H1 (cell line): Measurements from ENCODE around the gene EPB42. TPM values are rescaled to one million over a fixed set of nuclear protein-coding genes. Genes with fewer than 3 reads are reported as not detected.

ENCODE experiments used
- CTCF ChIA-PET: fragments of 300-600 bp; sonication (Branson Sonifier 250); formaldehyde crosslinking; loops from one replicate; lab custom pipeline; 2021; ENCODE audit not compliant: partially characterized antibody; lab: Charles Lee
- POLR2A ChIA-PET: fragments of 300-600 bp; sonication (Branson Sonifier 250); formaldehyde crosslinking; loops from one replicate; lab custom pipeline; 2021; ENCODE audit warnings: inconsistent platforms; ENCODE audit not compliant: partially characterized antibody; lab: Charles Lee
- DNase-seq, 2 experiments: peaks; one replicate each; pipeline versions ENCODE4 v3.0.0 to v3.0.0-alpha.2; 2010 to 2022; ENCODE audit warnings: low spot score in 2 of 2, low read depth in 1 of 2, mixed read lengths in 1 of 2
- FAIRE-seq: peaks from 2 replicates; lab custom pipeline; 2011; peaks lifted over from hg19 to GRCh38; lab: Jason Lieb, UNC
- H2AFZ ChIP-seq: 2 replicates; pipeline ENCODE4 v1.8.1; 2012; ENCODE audit warnings: low read length, inconsistent platforms
- H2AK5ac ChIP-seq: 2 replicates; pipeline ENCODE4 v1.6.1; 2013; ENCODE audit warnings: low read depth, low read length
- H2BK120ac ChIP-seq: replicated peaks from 2 replicates; pipeline ENCODE3; 2013; ENCODE audit warnings: low read depth, low read length, inconsistent platforms
- H2BK12ac ChIP-seq: 2 replicates; pipeline ENCODE4 v1.6.1; 2013; ENCODE audit warnings: low read depth, low read length
- H2BK15ac ChIP-seq: 2 replicates; pipeline ENCODE4 v1.6.1; 2013; ENCODE audit warnings: low read length
- H2BK20ac ChIP-seq: 2 replicates; pipeline ENCODE4 v1.6.1; 2013; ENCODE audit warnings: low read length
- H2BK5ac ChIP-seq: 2 replicates; pipeline ENCODE4 v1.6.1; 2013; ENCODE audit warnings: low read depth, low read length
- H3K14ac ChIP-seq: 2 replicates; pipeline ENCODE4 v1.6.1; 2013; ENCODE audit warnings: inconsistent platforms; ENCODE audit not compliant: insufficient read length
- H3K18ac ChIP-seq: 2 replicates; pipeline ENCODE4 v1.6.1; 2013; ENCODE audit warnings: low read length; ENCODE audit errors: extremely low read depth
- H3K23ac ChIP-seq: 2 replicates; pipeline ENCODE4 v1.6.1; 2013; ENCODE audit warnings: inconsistent platforms; ENCODE audit not compliant: insufficient read length
- H3K23me2 ChIP-seq: 2 replicates; pipeline ENCODE4 v1.6.1; 2013; ENCODE audit warnings: low read depth, low read length
- H3K27ac ChIP-seq: 2 replicates; pipeline ENCODE4 v1.6.1; 2011; ENCODE audit warnings: low read depth, low read length, inconsistent platforms
- H3K27me3 ChIP-seq, 4 experiments: replicated peaks in 1 of 4; 1 replicate in 1 of 4; 2 replicates in 3 of 4; pipeline versions ENCODE4 v1.6.1 to v1.8.1; 2011 to 2013; ENCODE audit warnings: low read length in 3 of 4, mild to moderate bottlenecking in 3 of 4, inconsistent platforms in 2 of 4, mixed read lengths in 2 of 4, moderate library complexity in 1 of 4; ENCODE audit not compliant: control insufficient read depth in 3 of 4, insufficient read depth in 3 of 4; ENCODE audit errors: extremely low read depth in 1 of 4
- H3K36me3 ChIP-seq, 4 experiments: 2 replicates each; pipeline versions ENCODE4 v1.6.1 to v1.8.1; 2011 to 2013; ENCODE audit warnings: mild to moderate bottlenecking in 4 of 4, low read length in 3 of 4, moderate library complexity in 2 of 4, control low read depth in 1 of 4, inconsistent platforms in 1 of 4; ENCODE audit not compliant: insufficient read depth in 4 of 4, control insufficient read depth in 2 of 4
- H3K4ac ChIP-seq: replicated peaks from 2 replicates; pipeline ENCODE3; 2013; ENCODE audit warnings: low read length, low read depth, mixed read lengths, inconsistent platforms; ENCODE audit not compliant: insufficient read length
- H3K4me1 ChIP-seq, 4 experiments: replicated peaks in 1 of 4; 1 replicate in 1 of 4; 2 replicates in 3 of 4; pipeline versions ENCODE4 v1.6.1 to v1.8.1; 2011 to 2013; ENCODE audit warnings: low read length in 3 of 4, inconsistent platforms in 2 of 4, mixed read lengths in 1 of 4; ENCODE audit not compliant: insufficient read depth in 4 of 4, control insufficient read depth in 3 of 4
- H3K4me2 ChIP-seq, 2 experiments: 2 replicates each; pipeline versions ENCODE4 v1.6.1 to v1.8.1; 2011 to 2013; ENCODE audit warnings: low read depth in 2 of 2, low read length in 2 of 2, control low read depth in 1 of 2, inconsistent platforms in 1 of 2, mild to moderate bottlenecking in 1 of 2; ENCODE audit not compliant: insufficient read depth in 1 of 2
- H3K4me3 ChIP-seq, 4 experiments: fragments of 200-600, 300-600 bp in 1 of 4; sonication (generic), shearing (Covaris generic), sonication (Bioruptor Twin) in 1 of 4; 2 replicates each; pipeline versions ENCODE4 v1.5.1 to v1.8.1; 2011 to 2016; ENCODE audit warnings: low read length in 4 of 4, low read depth in 3 of 4, control low read depth in 2 of 4, inconsistent platforms in 2 of 4, mild to moderate bottlenecking in 2 of 4, mixed read lengths in 1 of 4, moderate library complexity in 1 of 4; ENCODE audit not compliant: insufficient read depth in 2 of 4; ENCODE audit errors: extremely low read depth in 1 of 4
- H3K56ac ChIP-seq: replicated peaks from 2 replicates; pipeline ENCODE3; 2013; ENCODE audit warnings: low read depth, mild to moderate bottlenecking, mixed read lengths, low read length, inconsistent platforms; ENCODE audit not compliant: insufficient read length
- H3K79me1 ChIP-seq: 2 replicates; pipeline ENCODE4 v1.6.1; 2013; ENCODE audit warnings: low read depth, low read length, control low read depth
- H3K79me2 ChIP-seq, 2 experiments: 2 replicates each; pipeline versions ENCODE4 v1.6.1 to v1.8.1; 2012 to 2013; ENCODE audit warnings: low read length in 2 of 2, mild to moderate bottlenecking in 2 of 2, inconsistent platforms in 1 of 2; ENCODE audit not compliant: insufficient read depth in 2 of 2, control insufficient read depth in 1 of 2
- H3K9ac ChIP-seq, 4 experiments: replicated peaks in 1 of 4; 1 replicate in 1 of 4; 2 replicates in 3 of 4; pipeline versions ENCODE4 v1.6.1 to v1.8.1; 2011 to 2013; ENCODE audit warnings: low read depth in 3 of 4, low read length in 3 of 4, control low read depth in 2 of 4, mild to moderate bottlenecking in 2 of 4, moderate library complexity in 2 of 4, inconsistent platforms in 1 of 4; ENCODE audit errors: extremely low read depth in 1 of 4
- H3K9me3 ChIP-seq, 2 experiments: 2 replicates each; pipeline versions ENCODE4 v1.6.1 to v1.8.1; 2012 to 2013; ENCODE audit warnings: mild to moderate bottlenecking in 2 of 2, moderate library complexity in 2 of 2, control low read depth in 1 of 2, inconsistent platforms in 1 of 2, low read depth in 1 of 2, low read length in 1 of 2, mixed read lengths in 1 of 2; ENCODE audit not compliant: insufficient read depth in 2 of 2
- H4K20me1 ChIP-seq, 2 experiments: replicated peaks in 1 of 2; 2 replicates each; pipeline versions ENCODE3 to v1.8.1; 2011 to 2013; ENCODE audit warnings: inconsistent platforms in 2 of 2, low read length in 2 of 2, mild to moderate bottlenecking in 1 of 2; ENCODE audit not compliant: insufficient read depth in 2 of 2, control insufficient read depth in 1 of 2
- H4K5ac ChIP-seq: 2 replicates; pipeline ENCODE4 v1.6.1; 2013; ENCODE audit warnings: low read length, low read depth, mixed read lengths, inconsistent platforms; ENCODE audit not compliant: insufficient read length
- H4K8ac ChIP-seq: 2 replicates; pipeline ENCODE4 v1.8.0; 2013; ENCODE audit warnings: mild to moderate bottlenecking, moderate library complexity, low read length, inconsistent platforms; ENCODE audit not compliant: insufficient read depth; ENCODE audit errors: extremely low read depth
- H4K91ac ChIP-seq: replicated peaks from 2 replicates; pipeline ENCODE3; 2013; ENCODE audit warnings: low read length, mixed read lengths, inconsistent platforms; ENCODE audit not compliant: insufficient read length
- ASH2L ChIP-seq: fragments of 200-600, 300-600 bp; sonication (generic); IDR thresholded peaks from one replicate; pipeline ENCODE4 v1.7.1; 2017; ENCODE audit warnings: low read length
- CBX5 ChIP-seq: fragments of 300-800, 300-1000 bp; sonication (generic); IDR thresholded peaks from 2 replicates; pipeline ENCODE4 v1.7.1; 2016; ENCODE audit warnings: antibody characterized with exemption, low read length, low read depth
- CREB1 ChIP-seq: IDR thresholded peaks from 2 replicates; pipeline ENCODE4 v1.6.1; 2012; ENCODE audit warnings: inconsistent platforms
- CTBP2 ChIP-seq: IDR thresholded peaks from 2 replicates; pipeline ENCODE4 v1.7.0; 2011; ENCODE audit warnings: borderline replicate concordance, mild to moderate bottlenecking, moderate library complexity, mixed read lengths, low read length; ENCODE audit not compliant: insufficient read depth, insufficient read length
- MAFK ChIP-seq: IDR thresholded peaks from 2 replicates; pipeline ENCODE4 v1.6.1; 2012; ENCODE audit warnings: low read depth, mild to moderate bottlenecking, improper control_type of control experiment, low read length
- SAP30 ChIP-seq: fragments of 300-600 bp; sonication (generic); IDR thresholded peaks from 2 replicates; pipeline ENCODE4 v1.7.1; 2012; ENCODE audit warnings: low read length, moderate library complexity, mild to moderate bottlenecking, inconsistent platforms; ENCODE audit not compliant: insufficient read depth, insufficient replicate concordance
- SIRT6 ChIP-seq: IDR thresholded peaks from one replicate; pipeline ENCODE4 v1.7.1; 2012; ENCODE audit warnings: low read length, inconsistent platforms
- TAF7 ChIP-seq: optimal IDR thresholded peaks from 2 replicates; pipeline ENCODE3; 2011; ENCODE audit warnings: low read depth, mild to moderate bottlenecking, inconsistent platforms, low read length, moderate library complexity, borderline replicate concordance
- WGBS, 2 experiments: shearing (Covaris generic) in 1 of 2; methylation state at CpG; one replicate each; pipeline versions ENCODE4 v1.1.6 to v1.1.7; 2013 to 2015; ENCODE audit warnings: low lambda C conversion rate in 2 of 2, mixed read lengths in 2 of 2, inconsistent platforms in 1 of 2, low coverage in 1 of 2, missing lambda C conversion rate in 1 of 2; ENCODE audit not compliant: insufficient replicate concordance in 2 of 2, insufficient coverage in 1 of 2, insufficient read length in 1 of 2; ENCODE audit errors: extremely low coverage in 1 of 2, missing lambda C conversion rate in 1 of 2; 5-methylcytosine and 5-hydroxymethylcytosine counted together
- polyA plus RNA-seq, 7 experiments: library from polyadenylated mRNA; depleted of rRNA in 3 of 7; stranded (reverse) in 5 of 7; unstranded in 2 of 7; fragments of >200 nt in 5 of 7; fragments of 200-250 nt in 2 of 7; gene quantifications; 1 replicate in 5 of 7; 2 replicates in 1 of 7; 4 replicates in 1 of 7; pipeline versions ENCODE4 v1.2.1 to v1.2.3, GENCODE V29; 2011 to 2013; ENCODE audit warnings: missing spikeins in 2 of 7, mixed read lengths in 2 of 7
- total RNA-seq: library from RNA; stranded (reverse); fragmentation: NEBNext Ultra II Directional; extraction: Animal tissue kit (Norgen Biotek cat#: 25700); gene quantifications from 2 replicates; pipeline ENCODE4 v1.2.1, GENCODE V29; 2021

The EPB42 gene
- total and polyA plus RNA-seq, 2 of the 8 experiments (the other 6 are each of a cell fraction or from before 2014, with no cell fraction given) = not detected

GRCh38 chr15:43256341-43256740, 35.5 kb upstream of the EPB42 start:
- H3K56ac ChIP-seq = no peak overlapping the region
- TF ChIP-seq CBX5 (no peak), SAP30 (no peak), TAF7 (no peak), CTBP2 (no peak), MAFK (no peak), ASH2L (no peak), SIRT6 (no peak), CREB1 (no peak)
- H2BK20ac ChIP-seq = no peak overlapping the region
- no peak overlapping the region for H3K27ac ChIP-seq
- H2BK12ac ChIP-seq = no peak overlapping the region
- H3K79me1 ChIP-seq = no peaks in the 10 kb centered on the region
- CTCF ChIA-PET = interaction anchor here (0.7 to 1.4 kb wide), 3 partner anchors 12 to 161 kb away, joined by 3 to 8 read pairs (median 3); no protein-coding TSS in a partner anchor
- no peaks in the 10 kb centered on the region for H4K20me1 ChIP-seq
- H4K5ac ChIP-seq = no peak overlapping the region
- no peak overlapping the region for H3K18ac ChIP-seq
- no peaks in the 10 kb centered on the region for H3K79me2 ChIP-seq
- no peak overlapping the region for H3K4me3 ChIP-seq
- H2AFZ ChIP-seq = no peak overlapping the region
- no peak overlapping the region for H3K4me2 ChIP-seq
- FAIRE-seq = no peak
- no peaks in the 10 kb centered on the region for H3K4me1 ChIP-seq
- no peak overlapping the region for H3K4ac ChIP-seq
- H2BK5ac ChIP-seq = no peak overlapping the region
- no peaks in the 10 kb centered on the region; the same call in 1 of the 2 replicates for H3K23me2 ChIP-seq
- WGBS, 2 experiments = 87% methylated on average over 7 of the region's 7 CpGs; no CpG with 5 or more reads in 1 of the 2 experiments
- H3K23ac ChIP-seq = no peak overlapping the region
- H4K8ac ChIP-seq = no peak overlapping the region
- no peak overlapping the region for H3K14ac ChIP-seq
- POLR2A ChIA-PET = interaction anchor here (0.9 kb wide), 1 partner anchor 29 kb away, joined by 3 read pairs; no protein-coding TSS in a partner anchor
- H4K91ac ChIP-seq = no peak overlapping the region
- no peaks in the 10 kb centered on the region for H3K9me3 ChIP-seq
- H3K36me3 ChIP-seq = no peaks in the 10 kb centered on the region
- DNase-seq = no peak
- H3K27me3 ChIP-seq = no peaks in the 10 kb centered on the region; a peak in 1 of 7 replicates
- H2BK15ac ChIP-seq = no peak overlapping the region
- no peak overlapping the region for H2AK5ac ChIP-seq
- no peak overlapping the region for H2BK120ac ChIP-seq
- no peak overlapping the region for H3K9ac ChIP-seq
